ENCODE data around the gene FAM50A.

Gene FAM50A

GRCh38 chrX:154403192-154403591 is 40.7 kb upstream of the FAM50A start:
- no peak for DNase-seq (ENCODE audit: low read depth)
- H3K4me3 ChIP-seq (ENCODE audit: low read depth, low read length): no peak overlapping the region
- no peak for TF ChIP-seq MYC (IDR thresholded peaks at IDR 0.05; ENCODE audit: low read depth, low read length)
- TF ChIP-seq CTCF (IDR thresholded peaks at IDR 0.05; ENCODE audit: low read depth, low read length): no peak
- TF ChIP-seq POLR2A (IDR thresholded peaks at IDR 0.05; ENCODE audit: extremely low read depth, insufficient read length): no peak
- no peak for TF ChIP-seq MAX (IDR thresholded peaks at IDR 0.05; ENCODE audit: low read depth, low read length)

GRCh38 chrX:154403858-154404257 is 40.1 kb upstream of the FAM50A start:
- no peak overlapping the region for H3K4me3 ChIP-seq (ENCODE audit: low read depth, low read length)
- no peak for DNase-seq (ENCODE audit: low read depth)
- TF ChIP-seq MYC (IDR thresholded peaks at IDR 0.05; ENCODE audit: low read depth, low read length) (no peak), POLR2A (IDR thresholded peaks at IDR 0.05; ENCODE audit: extremely low read depth, insufficient read length) (no peak), CTCF (IDR thresholded peaks at IDR 0.05; ENCODE audit: low read depth, low read length) (no peak), MAX (IDR thresholded peaks at IDR 0.05; ENCODE audit: low read depth, low read length) (no peak)

- no peak overlapping the region for H3K4me3 ChIP-seq (ENCODE audit: low read depth, low read length)
- DNase-seq (ENCODE audit: low read depth): no peak
- TF ChIP-seq CTCF (IDR thresholded peaks at IDR 0.05; ENCODE audit: low read depth, low read length): no peak
- TF ChIP-seq MYC (IDR thresholded peaks at IDR 0.05; ENCODE audit: low read depth, low read length): no peak
- TF ChIP-seq MAX (IDR thresholded peaks at IDR 0.05; ENCODE audit: low read depth, low read length): no peak
- no peak for TF ChIP-seq POLR2A (IDR thresholded peaks at IDR 0.05; ENCODE audit: extremely low read depth, insufficient read length)
Measured at GRCh38 chrX:154404625-154405192, 39.2 kb upstream of the FAM50A start.

- H3K4me3 ChIP-seq (ENCODE audit: low read depth, low read length): peak overlapping the region; percentile 49
- TF ChIP-seq CTCF (IDR thresholded peaks at IDR 0.05; ENCODE audit: low read depth, low read length) (no peak), POLR2A (IDR thresholded peaks at IDR 0.05; ENCODE audit: extremely low read depth, insufficient read length) (peak; percentile 15)
- DNase-seq (ENCODE audit: low read depth): no peak
Measured at GRCh38 chrX:154408659-154409221, 35.2 kb upstream of the FAM50A start.

- peak; percentile 93 for DNase-seq (ENCODE audit: low read depth)
- H3K4me3 ChIP-seq (ENCODE audit: low read depth, low read length): peak within 1 kb of the TSS; percentile 53
- TF ChIP-seq MYC (IDR thresholded peaks at IDR 0.05; ENCODE audit: low read depth, low read length) (no peak), CTCF (IDR thresholded peaks at IDR 0.05; ENCODE audit: low read depth, low read length) (no peak), POLR2A (IDR thresholded peaks at IDR 0.05; ENCODE audit: extremely low read depth, insufficient read length) (no peak), MAX (IDR thresholded peaks at IDR 0.05; ENCODE audit: low read depth, low read length) (no peak)
Measured at GRCh38 chrX:154409222-154409871, 34.6 kb upstream of the FAM50A start, which contains the start of gene DNASE1L1. Gene DNASE1L1, minus strand, starts transcription at chrX:154409254. Its CDS starts 3,686 bp downstream, at chrX:154405568.
